K562 (cell line): ENCODE data around the gene UBL7. TPM values are rescaled to one million over a fixed set of nuclear protein-coding genes. Genes with fewer than 3 reads are reported as not detected.

ENCODE experiments used
- CTCF ChIP-seq, 3 experiments: IDR thresholded peaks in 2 of 3; conservative IDR thresholded peaks in 1 of 3; 2 replicates each; pipeline ENCODE4 v1.5.1; 2011 to 2012; ENCODE audit warnings: low read length in 3 of 3, mild to moderate bottlenecking in 3 of 3, control low read depth in 2 of 3, improper control_type of control experiment in 1 of 3, inconsistent platforms in 1 of 3, low read depth in 1 of 3, mixed read lengths in 1 of 3, moderate library complexity in 1 of 3; ENCODE audit not compliant: insufficient read depth in 2 of 3
- ELF1 ChIP-seq: fragments of 200-800 bp; sonication (Bioruptor generic); IDR thresholded peaks from 2 replicates; pipeline ENCODE4 v1.6.1; 2016; ENCODE audit warnings: missing genetic modification characterization, missing compliant biosample characterization
- HDAC2 ChIP-seq: fragments of 450-650 bp; IDR thresholded peaks from 2 replicates; pipeline ENCODE4 v1.6.1; 2016; ENCODE audit warnings: mild to moderate bottlenecking
- HMGN3 ChIP-seq: IDR thresholded peaks from 2 replicates; pipeline ENCODE4 v1.6.1; 2011; ENCODE audit warnings: borderline replicate concordance, low read depth, mild to moderate bottlenecking, mixed read lengths, low read length; ENCODE audit not compliant: insufficient read length; ENCODE audit errors: extremely low read depth
- HNRNPUL1 ChIP-seq: fragments of 200-400 bp; formaldehyde crosslinking; IDR thresholded peaks from 2 replicates; pipeline ENCODE4 v1.6.1; 2017; ENCODE audit warnings: low read length
- L3MBTL2 ChIP-seq: fragments of 450-650 bp; IDR thresholded peaks from 2 replicates; pipeline ENCODE4 v1.6.1; 2016; ENCODE audit warnings: mild to moderate bottlenecking, moderate library complexity
- MEIS2 ChIP-seq: fragments of 450-650 bp; IDR thresholded peaks from 2 replicates; pipeline ENCODE4 v1.6.1; 2014; ENCODE audit warnings: mild to moderate bottlenecking; ENCODE audit not compliant: partially characterized antibody
- NR2C2 ChIP-seq, 2 experiments: fragments of 200-800 bp in 1 of 2; sonication (Bioruptor generic) in 1 of 2; sonication (generic) in 1 of 2; formaldehyde crosslinking in 1 of 2; IDR thresholded peaks; 2 replicates each; pipeline versions ENCODE4 v1.6.1 to v1.8.0; 2016 to 2022; ENCODE audit warnings: mild to moderate bottlenecking in 1 of 2, missing compliant biosample characterization in 1 of 2, missing genetic modification characterization in 1 of 2, missing genetic modification reagents in 1 of 2
- NR4A1 ChIP-seq, 2 experiments: fragments of 250-450 bp in 1 of 2; fragments of 450-650 bp in 1 of 2; sonication (Bioruptor Pico) in 1 of 2; IDR thresholded peaks; 2 replicates each; pipeline versions ENCODE4 v1.4.0 to v1.6.1; 2016 to 2020; ENCODE audit warnings: mild to moderate bottlenecking in 2 of 2, missing compliant biosample characterization in 1 of 2, missing genetic modification characterization in 1 of 2, moderate library complexity in 1 of 2
- PTBP1 ChIP-seq: fragments of 200-400 bp; formaldehyde crosslinking; IDR thresholded peaks from 2 replicates; pipeline ENCODE4 v1.6.1; 2017; ENCODE audit warnings: low read depth, low read length
- RAD51 ChIP-seq: fragments of 450-650 bp; IDR thresholded peaks from 2 replicates; pipeline ENCODE4 v1.7.1; 2016; ENCODE audit warnings: low read depth, mild to moderate bottlenecking, borderline replicate concordance
- RBM22 ChIP-seq: fragments of 200-400 bp; formaldehyde crosslinking; IDR thresholded peaks from 2 replicates; pipeline ENCODE4 v1.6.1; 2018; ENCODE audit warnings: low read length, low read depth; ENCODE audit not compliant: poor library complexity, severe bottlenecking
- U2AF1 ChIP-seq: fragments of 200-400 bp; formaldehyde crosslinking; optimal IDR thresholded peaks from 2 replicates; pipeline ENCODE3; 2017; ENCODE audit warnings: mild to moderate bottlenecking, low read depth, low read length, moderate library complexity
- ZBTB49 ChIP-seq: sonication (generic); formaldehyde crosslinking; IDR thresholded peaks from 2 replicates; pipeline ENCODE4 v1.8.0; 2022; ENCODE audit warnings: missing genetic modification reagents, mild to moderate bottlenecking, borderline replicate concordance
- ZNF146 ChIP-seq: IDR thresholded peaks from one replicate; pipeline ENCODE4 v1.6.1; 2018; ENCODE audit warnings: missing compliant biosample characterization; ENCODE audit not compliant: unreplicated experiment
- ZNF408 ChIP-seq: fragments of 250-450 bp; sonication (Bioruptor Pico); IDR thresholded peaks from 2 replicates; pipeline ENCODE4 v1.4.0; 2020; ENCODE audit warnings: low read depth, mild to moderate bottlenecking, moderate library complexity
- ZNF589 ChIP-seq: fragments of 200-800 bp; sonication (Bioruptor generic); IDR thresholded peaks from 2 replicates; pipeline ENCODE4 v1.6.1; 2016; ENCODE audit warnings: low read depth, missing genetic modification characterization, missing compliant biosample characterization
- ZNF592 ChIP-seq: fragments of 450-650 bp; IDR thresholded peaks from 2 replicates; pipeline ENCODE4 v1.6.1; 2017; ENCODE audit warnings: antibody characterized with exemption, mild to moderate bottlenecking
- polyA plus RNA-seq, 8 experiments: library from polyadenylated mRNA; depleted of rRNA in 4 of 8; stranded (reverse) in 5 of 8; unstranded in 3 of 8; fragments of >200 nt; fragmentation: Nextera tagmentation in 2 of 8; fragmentation: Illumina TruSeq in 1 of 8; extraction: Ambion mirVana in 2 of 8; extraction: Trizol in 1 of 8; gene quantifications; 2 replicates each; pipeline versions ENCODE4 v1.2.1 to v1.2.3, GENCODE V29; 2011 to 2014; ENCODE audit warnings: inconsistent platforms in 1 of 8, missing spikeins in 1 of 8
- total RNA-seq, 7 experiments: library from RNA; depleted of rRNA in 6 of 7; stranded (reverse); fragments of >200 nt in 6 of 7; fragmentation: Illumina TruSeq in 2 of 7; extraction: Trizol in 2 of 7; gene quantifications; 2 replicates each; pipeline versions ENCODE4 v1.2.1 to v1.2.3, GENCODE V29; 2011 to 2021; ENCODE audit warnings: low replicate concordance in 1 of 7

UBL7 gene
- total and polyA plus RNA-seq, 9 of the 15 experiments (the other 6 are each of a cell fraction or from before 2014, with no cell fraction given) = 19.2 to 63.4 (median 44.9) TPM

- peak; percentile 41 for TF ChIP-seq L3MBTL2
- no peak for TF ChIP-seq HMGN3
- TF ChIP-seq HDAC2 = 0 out of 2 replicates have a peak, but pooled peaks have one; percentile 17
- TF ChIP-seq ZBTB49 (CRISPR knock-in tag) = no peak
- no peak for TF ChIP-seq MEIS2
- no peak for TF ChIP-seq U2AF1
- no peak for TF ChIP-seq ELF1 (tag)
- TF ChIP-seq ZNF408 (CRISPR knock-in tag) = no peak
- TF ChIP-seq ZNF146 (CRISPR knock-in tag) = no peak
- no peak for TF ChIP-seq PTBP1
- TF ChIP-seq NR4A1 (CRISPR knock-in tag; IDR thresholded peaks at IDR 0.05) = no peak
- no peak for TF ChIP-seq NR4A1 (tag; IDR thresholded peaks at IDR 0.05)
- no peak for TF ChIP-seq HNRNPUL1
- 0 out of 2 replicates have a peak, but pooled peaks have one; percentile 38 for TF ChIP-seq NR2C2 (CRISPR knock-in tag; IDR thresholded peaks at IDR 0.05)
- peak; percentile 59; the same call in 1 of the 2 replicates for TF ChIP-seq NR2C2 (tag; IDR thresholded peaks at IDR 0.05)
- no peak for TF ChIP-seq ZNF592
- TF ChIP-seq CTCF (IDR thresholded peaks at IDR 0.05 in 2 of 3, conservative IDR thresholded peaks at IDR 0.05 in 1 of 3; ENCODE audit: insufficient read depth in 2 of 3, low read depth in 1 of 3, low read length in 3 of 3) = no peak
- TF ChIP-seq RAD51 = no peak
- no peak for TF ChIP-seq RBM22
- TF ChIP-seq ZNF589 = no peak
These were observed 35.3 kb downstream of the UBL7 start (continued) for GRCh38 chr15:74425630-74426029.
